GM12864 (cell line): ENCODE data around the gene PAN2.
A peak's percentile ranks its signal among the peaks of the same experiment; 100 is the strongest.

Source experiments
- DNase-seq: peaks from one replicate; pipeline ENCODE4 v3.0.0-alpha.2; 2011; ENCODE audit warnings: low read depth
- H3K4me3 ChIP-seq: 2 replicates; pipeline ENCODE4 v1.5.1; 2011; ENCODE audit warnings: mild to moderate bottlenecking, low read depth, low read length, control low read depth
- TF ChIP-seq, protein P1 (sequence below): IDR thresholded peaks from 2 replicates; pipeline ENCODE4 v1.5.1; 2011; ENCODE audit warnings: low read depth, mild to moderate bottlenecking, moderate library complexity, low read length, control low read depth, inconsistent platforms; ENCODE audit errors: missing control alignments

Gene PAN2

GRCh38 chr12:56266693-56267442 lies 66.9 kb downstream of the PAN2 start, which contains the start of gene COQ10A:
TSS of gene COQ10A (plus strand) at chr12:56266942. CDS start at chr12:56267119, 177 bp downstream.
- TF ChIP-seq, protein P1, sequence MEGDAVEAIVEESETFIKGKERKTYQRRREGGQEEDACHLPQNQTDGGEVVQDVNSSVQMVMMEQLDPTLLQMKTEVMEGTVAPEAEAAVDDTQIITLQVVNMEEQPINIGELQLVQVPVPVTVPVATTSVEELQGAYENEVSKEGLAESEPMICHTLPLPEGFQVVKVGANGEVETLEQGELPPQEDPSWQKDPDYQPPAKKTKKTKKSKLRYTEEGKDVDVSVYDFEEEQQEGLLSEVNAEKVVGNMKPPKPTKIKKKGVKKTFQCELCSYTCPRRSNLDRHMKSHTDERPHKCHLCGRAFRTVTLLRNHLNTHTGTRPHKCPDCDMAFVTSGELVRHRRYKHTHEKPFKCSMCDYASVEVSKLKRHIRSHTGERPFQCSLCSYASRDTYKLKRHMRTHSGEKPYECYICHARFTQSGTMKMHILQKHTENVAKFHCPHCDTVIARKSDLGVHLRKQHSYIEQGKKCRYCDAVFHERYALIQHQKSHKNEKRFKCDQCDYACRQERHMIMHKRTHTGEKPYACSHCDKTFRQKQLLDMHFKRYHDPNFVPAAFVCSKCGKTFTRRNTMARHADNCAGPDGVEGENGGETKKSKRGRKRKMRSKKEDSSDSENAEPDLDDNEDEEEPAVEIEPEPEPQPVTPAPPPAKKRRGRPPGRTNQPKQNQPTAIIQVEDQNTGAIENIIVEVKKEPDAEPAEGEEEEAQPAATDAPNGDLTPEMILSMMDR: peak; percentile 50

More at GRCh38 chr12:56266693-56267442, 66.9 kb downstream of the PAN2 start, which contains the start of gene COQ10A:
- peak; percentile 53 for DNase-seq
- H3K4me3 ChIP-seq: peak within 1 kb of the TSS; percentile 66
